IMR-90 (cell line): ENCODE measurements around the gene MERTK. TPM values are rescaled to one million over a fixed set of nuclear protein-coding genes. Genes with fewer than 3 reads are reported as not detected.

ENCODE experiments used
- ATAC-seq: fragments of 200-7000 bp; cut with Tn5 transposase; 2 replicates; pipeline ENCODE4 v1.9.1; 2020; ENCODE audit warnings: low read depth, mild to moderate bottlenecking, moderate library complexity
- BruUV-seq: library from RNA; stranded (reverse); fragments of 400-500 nt; replicated peaks from 2 replicates; lab custom pipeline; 2021; lab: Mats Ljungman, UMichigan
- CTCF ChIA-PET: fragments of 300-600 bp; formaldehyde crosslinking; extraction: SDS; loops from one replicate; lab custom pipeline; 2021; ENCODE audit warnings: antibody characterized with exemption; lab: Yijun Ruan, JAX
- POLR2A ChIA-PET: fragments of 300-600 bp; sonication (Branson Sonifier 250); formaldehyde crosslinking; loops from one replicate; lab custom pipeline; 2022; ENCODE audit warnings: antibody characterized with exemption; ENCODE audit not compliant: unreplicated experiment; lab: Charles Lee
- DNase-seq: peaks from one replicate; pipeline ENCODE4 v3.0.0; 2013
- H2AFZ ChIP-seq: replicated peaks from 2 replicates; pipeline ENCODE3; 2013; ENCODE audit warnings: low read length, mild to moderate bottlenecking; ENCODE audit not compliant: poor library complexity
- H2AK5ac ChIP-seq: 2 replicates; pipeline ENCODE4 v1.6.1; 2013; ENCODE audit warnings: low read depth, low read length, inconsistent platforms
- H2AK9ac ChIP-seq: replicated peaks from 2 replicates; pipeline ENCODE3; 2013; ENCODE audit warnings: mild to moderate bottlenecking, low read depth, low read length, moderate library complexity; ENCODE audit not compliant: poor library complexity
- H2BK120ac ChIP-seq: 2 replicates; pipeline ENCODE4 v1.6.1; 2013; ENCODE audit warnings: low read depth, low read length, inconsistent platforms
- H2BK15ac ChIP-seq: 3 replicates; pipeline ENCODE4 v1.6.1; 2013; ENCODE audit warnings: low read depth, low read length, inconsistent platforms
- H2BK20ac ChIP-seq: 2 replicates; pipeline ENCODE4 v1.6.1; 2013; ENCODE audit warnings: low read depth, mild to moderate bottlenecking, inconsistent platforms, low read length, moderate library complexity
- H2BK5ac ChIP-seq: 2 replicates; pipeline ENCODE4 v1.6.1; 2013; ENCODE audit warnings: mild to moderate bottlenecking, low read depth, low read length, inconsistent platforms; ENCODE audit not compliant: poor library complexity, severe bottlenecking
- H3K14ac ChIP-seq: replicated peaks from 2 replicates; pipeline ENCODE4 v1.6.1; 2013; ENCODE audit warnings: low read depth, low read length, inconsistent platforms
- H3K18ac ChIP-seq: 2 replicates; pipeline ENCODE4 v1.6.1; 2013; ENCODE audit warnings: low read depth, low read length, control low read depth
- H3K23ac ChIP-seq: 2 replicates; pipeline ENCODE4 v1.6.1; 2013; ENCODE audit warnings: low read depth, low read length, inconsistent platforms
- H3K27ac ChIP-seq: 2 replicates; pipeline ENCODE4 v1.5.1; 2013; ENCODE audit warnings: mild to moderate bottlenecking, control low read depth, low read length; ENCODE audit not compliant: insufficient read depth
- H3K27me3 ChIP-seq: 2 replicates; pipeline ENCODE4 v1.6.1; 2013; ENCODE audit warnings: low read length; ENCODE audit not compliant: control insufficient read depth, insufficient read depth
- H3K36me3 ChIP-seq: 2 replicates; pipeline ENCODE4 v1.6.1; 2013; ENCODE audit warnings: low read length, mixed read lengths; ENCODE audit not compliant: control insufficient read depth, insufficient read depth
- H3K4ac ChIP-seq: 2 replicates; pipeline ENCODE4 v1.6.1; 2013; ENCODE audit warnings: low read depth, low read length, inconsistent platforms
- H3K4me1 ChIP-seq: 2 replicates; pipeline ENCODE4 v1.6.1; 2013; ENCODE audit warnings: low read length, mixed read lengths; ENCODE audit not compliant: control insufficient read depth, insufficient read depth
- H3K4me2 ChIP-seq: 2 replicates; pipeline ENCODE4 v1.6.1; 2013; ENCODE audit warnings: low read depth, mild to moderate bottlenecking, control low read depth, low read length, moderate library complexity
- H3K4me3 ChIP-seq: 2 replicates; pipeline ENCODE4 v1.5.1; 2013; ENCODE audit warnings: low read depth, mild to moderate bottlenecking, control low read depth, low read length, moderate library complexity; ENCODE audit not compliant: insufficient read depth
- H3K56ac ChIP-seq: 2 replicates; pipeline ENCODE4 v1.6.1; 2013; ENCODE audit warnings: low read length, inconsistent platforms; ENCODE audit not compliant: insufficient read depth; ENCODE audit errors: extremely low read depth
- H3K79me1 ChIP-seq, 2 experiments: 2 replicates each; pipeline ENCODE4 v1.6.1; 2013; ENCODE audit warnings: low read length in 2 of 2, inconsistent platforms in 1 of 2, low read depth in 1 of 2
- H3K9ac ChIP-seq: 2 replicates; pipeline ENCODE4 v1.6.1; 2013; ENCODE audit warnings: low read depth, low read length, control low read depth
- H3K9me1 ChIP-seq: 2 replicates; pipeline ENCODE4 v1.6.1; 2013; ENCODE audit warnings: low read length, inconsistent platforms; ENCODE audit not compliant: insufficient read depth
- H3K9me3 ChIP-seq: 2 replicates; pipeline ENCODE4 v1.6.1; 2013; ENCODE audit warnings: low read length; ENCODE audit not compliant: control insufficient read depth, insufficient read depth
- H4K20me1 ChIP-seq: 2 replicates; pipeline ENCODE4 v1.6.1; 2013; ENCODE audit warnings: low read length, inconsistent platforms; ENCODE audit not compliant: insufficient read depth
- H4K5ac ChIP-seq: 2 replicates; pipeline ENCODE4 v1.6.1; 2013; ENCODE audit warnings: mild to moderate bottlenecking, low read depth, low read length, control low read depth
- H4K8ac ChIP-seq, 2 experiments: 2 replicates each; pipeline ENCODE4 v1.6.1; 2013; ENCODE audit warnings: low read depth in 2 of 2, low read length in 2 of 2, control low read depth in 1 of 2, inconsistent platforms in 1 of 2
- H4K91ac ChIP-seq: 2 replicates; pipeline ENCODE4 v1.6.1; 2013; ENCODE audit warnings: low read depth, low read length, inconsistent platforms; ENCODE audit not compliant: insufficient read depth
- BHLHE40 ChIP-seq: fragments of 150-350 bp; IDR thresholded peaks from 2 replicates; pipeline ENCODE4 v1.6.1; 2016; ENCODE audit warnings: mild to moderate bottlenecking, low read depth, low read length
- CEBPB ChIP-seq: IDR thresholded peaks from 2 replicates; pipeline ENCODE4 v1.6.1; 2012; ENCODE audit warnings: low read depth, low read length, improper control_type of control experiment
- CHD1 ChIP-seq: IDR thresholded peaks from 2 replicates; pipeline ENCODE4 v1.6.1; 2012; ENCODE audit warnings: low read depth, low read length, improper control_type of control experiment
- CTCF ChIP-seq: conservative IDR thresholded peaks from 2 replicates; pipeline ENCODE4 v1.5.1; 2012; ENCODE audit warnings: mild to moderate bottlenecking, low read depth, low read length, improper control_type of control experiment
- FOS ChIP-seq: fragments of 150-350 bp; IDR thresholded peaks from 2 replicates; pipeline ENCODE4 v1.6.1; 2016; ENCODE audit warnings: low read depth, low read length
- MAFK ChIP-seq: IDR thresholded peaks from 2 replicates; pipeline ENCODE4 v1.6.1; 2012; ENCODE audit warnings: low read depth, low read length, improper control_type of control experiment
- MAZ ChIP-seq: IDR thresholded peaks from 2 replicates; pipeline ENCODE4 v1.6.1; 2012; ENCODE audit warnings: low read depth, mild to moderate bottlenecking, low read length, improper control_type of control experiment, moderate library complexity, borderline replicate concordance
- MXI1 ChIP-seq: IDR thresholded peaks from 2 replicates; pipeline ENCODE4 v1.6.1; 2012; ENCODE audit warnings: low read depth, mild to moderate bottlenecking, low read length, moderate library complexity, borderline replicate concordance
- NFE2L2 ChIP-seq: fragments of 150-350 bp; IDR thresholded peaks from 2 replicates; pipeline ENCODE4 v1.6.1; 2016; ENCODE audit warnings: low read depth, mild to moderate bottlenecking, low read length
- POLR2A ChIP-seq: IDR thresholded peaks from 2 replicates; pipeline ENCODE4 v1.6.1; 2012; ENCODE audit warnings: mild to moderate bottlenecking, low read depth, low read length
- RAD21 ChIP-seq: IDR thresholded peaks from 2 replicates; pipeline ENCODE4 v1.6.1; 2012; ENCODE audit warnings: low read length, improper control_type of control experiment
- RCOR1 ChIP-seq: IDR thresholded peaks from 2 replicates; pipeline ENCODE4 v1.6.1; 2012; ENCODE audit warnings: mild to moderate bottlenecking, low read length, improper control_type of control experiment; ENCODE audit not compliant: insufficient replicate concordance
- RFX5 ChIP-seq: IDR thresholded peaks from 2 replicates; pipeline ENCODE4 v1.8.0; 2012; ENCODE audit warnings: low read depth, mild to moderate bottlenecking, low read length, moderate library complexity
- SMC3 ChIP-seq: fragments of 150-350 bp; IDR thresholded peaks from 2 replicates; pipeline ENCODE4 v1.6.1; 2016; ENCODE audit warnings: low read depth, mild to moderate bottlenecking, antibody characterized with exemption, low read length, moderate library complexity
- USF2 ChIP-seq: fragments of 150-350 bp; IDR thresholded peaks from 2 replicates; pipeline ENCODE4 v1.6.1; 2017; ENCODE audit warnings: mild to moderate bottlenecking, antibody characterized with exemption, low read length, low read depth
- WGBS, 2 experiments: methylation state at CpG; one replicate each; pipeline versions ENCODE4 v1.1.5 to v1.1.7; 2013; ENCODE audit warnings: missing lambda C conversion rate in 2 of 2; ENCODE audit not compliant: insufficient read length in 1 of 2; ENCODE audit errors: extremely low coverage in 2 of 2; 5-methylcytosine and 5-hydroxymethylcytosine counted together
- dilution Hi-C: fragments of 300-500 bp; cut with HindIII; formaldehyde crosslinking; loops from one replicate; pipeline ENCODE4 v1.14.3; 2018; ENCODE audit warnings: low sequenced_read_pairs; ENCODE audit not compliant: unreplicated experiment
- in situ Hi-C: fragments of 300-500 bp; cut with MboI; formaldehyde crosslinking; loops from 3 replicates; pipeline ENCODE4 v1.14.3; 2019; ENCODE audit warnings: low sequenced_read_pairs, inconsistent platforms, mixed read lengths
- intact Hi-C: fragments of 100-400 bp; cut with micrococcal nuclease; formaldehyde crosslinking; loops from 2 replicates; pipeline ENCODE4 v1.10.0; 2022
- polyA plus RNA-seq, 3 experiments: library from polyadenylated mRNA; depleted of rRNA; stranded (reverse); fragments of >200 nt; gene quantifications; 2 replicates each; pipeline ENCODE4 v1.2.3, GENCODE V29; 2012; ENCODE audit warnings: low replicate concordance in 1 of 3
- total RNA-seq: library from RNA; depleted of rRNA; stranded (reverse); fragments of >200 nt; gene quantifications from 2 replicates; pipeline ENCODE4 v1.2.3, GENCODE V29; 2012
- TF ChIP-seq, protein P1 (sequence below): fragments of 150-350 bp; IDR thresholded peaks from 2 replicates; pipeline ENCODE4 v1.6.1; 2016; ENCODE audit warnings: low read depth, mild to moderate bottlenecking, low read length, moderate library complexity, borderline replicate concordance

The MERTK gene
- total and polyA plus RNA-seq, 2 of the 4 experiments (the other 2 are of a cell fraction) = 0.36 to 0.62 TPM

GRCh38 chr2:111994042-111994441, 95.6 kb downstream of the MERTK start:
- Histone ChIP-seq H3K27ac (no peak overlapping the region), H2BK5ac (no peak overlapping the region), H2AK9ac (no peak overlapping the region), H3K14ac (no peak overlapping the region), H3K79me1 (no peaks in the 10 kb centered on the region), H3K18ac (no peak overlapping the region), H3K4ac (no peak overlapping the region), H3K9me3 (no peaks in the 10 kb centered on the region), H4K5ac (no peak overlapping the region), H2BK15ac (no peak overlapping the region), H3K9ac (no peak overlapping the region), H2AK5ac (no peak overlapping the region), H2BK120ac (no peak overlapping the region), H3K4me1 (no peaks in the 10 kb centered on the region), H4K91ac (no peak overlapping the region), H3K4me3 (no peak overlapping the region), H3K23ac (no peak overlapping the region), H3K9me1 (no peaks in the 10 kb centered on the region), H3K36me3 (no peaks in the 10 kb centered on the region), H3K27me3 (peaks cover 4% of the 10 kb centered on the region), H3K56ac (no peak overlapping the region), H4K8ac (no peak overlapping the region), H2BK20ac (no peak overlapping the region), H2AFZ (no peak overlapping the region), H3K4me2 (no peak overlapping the region), H4K20me1 (no peaks in the 10 kb centered on the region)
- ATAC-seq (no peak), DNase-seq (no peak)
- no TSS peak for BruUV-seq
- intact Hi-C loops (no loop called here), dilution Hi-C loops (no loop called here), in situ Hi-C loops (no loop called here)
- ChIA-PET CTCF (no interaction called here), POLR2A (no interaction called here)
- TF ChIP-seq MAZ = no peak
- TF ChIP-seq NFE2L2 = no peak
- no peak for TF ChIP-seq RCOR1
- no peak for TF ChIP-seq CTCF
- no peak for TF ChIP-seq FOS
- TF ChIP-seq CHD1 = no peak
- no peak for TF ChIP-seq MXI1
- TF ChIP-seq SMC3 = no peak
- TF ChIP-seq POLR2A = no peak
- no peak for TF ChIP-seq RFX5
- no peak for TF ChIP-seq USF2
- no peak for TF ChIP-seq BHLHE40
- TF ChIP-seq RAD21 = no peak
- TF ChIP-seq MAFK = no peak
- TF ChIP-seq CEBPB = no peak
- TF ChIP-seq, protein P1, sequence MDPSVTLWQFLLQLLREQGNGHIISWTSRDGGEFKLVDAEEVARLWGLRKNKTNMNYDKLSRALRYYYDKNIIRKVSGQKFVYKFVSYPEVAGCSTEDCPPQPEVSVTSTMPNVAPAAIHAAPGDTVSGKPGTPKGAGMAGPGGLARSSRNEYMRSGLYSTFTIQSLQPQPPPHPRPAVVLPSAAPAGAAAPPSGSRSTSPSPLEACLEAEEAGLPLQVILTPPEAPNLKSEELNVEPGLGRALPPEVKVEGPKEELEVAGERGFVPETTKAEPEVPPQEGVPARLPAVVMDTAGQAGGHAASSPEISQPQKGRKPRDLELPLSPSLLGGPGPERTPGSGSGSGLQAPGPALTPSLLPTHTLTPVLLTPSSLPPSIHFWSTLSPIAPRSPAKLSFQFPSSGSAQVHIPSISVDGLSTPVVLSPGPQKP = no peak
- no CpG with 5 or more reads among the region's 8 CpGs for WGBS, 2 experiments
